B cell (primary cell): ENCODE measurements around the gene STOX1.

ENCODE experiments used
- CTCF ChIP-seq: fragments of 200-600 bp; IDR thresholded peaks from one replicate; pipeline ENCODE4 v1.8.0; 2022; ENCODE audit warnings: antibody characterized with exemption, mild to moderate bottlenecking
- EZH2 ChIP-seq: IDR thresholded peaks from 2 replicates; pipeline ENCODE4 v1.6.1; 2012; ENCODE audit warnings: borderline replicate concordance, low read depth, mild to moderate bottlenecking, moderate library complexity, low read length; ENCODE audit not compliant: insufficient read depth, poor library complexity, severe bottlenecking

GRCh38 chr10:68899186-68899745 is 71.9 kb downstream of the STOX1 start:
- no peak for TF ChIP-seq CTCF
- no peak for TF ChIP-seq EZH2
